Measurements from ENCODE around the gene SFMBT2. TPM values are rescaled to one million over a fixed set of nuclear protein-coding genes. Genes with fewer than 3 reads are reported as not detected.

Gene SFMBT2
- total and polyA plus RNA-seq, 2 of the 13 experiments (the other 11 are each of a cell fraction or from before 2014, with no cell fraction given): 0.01 to 0.02 TPM

DNA sequence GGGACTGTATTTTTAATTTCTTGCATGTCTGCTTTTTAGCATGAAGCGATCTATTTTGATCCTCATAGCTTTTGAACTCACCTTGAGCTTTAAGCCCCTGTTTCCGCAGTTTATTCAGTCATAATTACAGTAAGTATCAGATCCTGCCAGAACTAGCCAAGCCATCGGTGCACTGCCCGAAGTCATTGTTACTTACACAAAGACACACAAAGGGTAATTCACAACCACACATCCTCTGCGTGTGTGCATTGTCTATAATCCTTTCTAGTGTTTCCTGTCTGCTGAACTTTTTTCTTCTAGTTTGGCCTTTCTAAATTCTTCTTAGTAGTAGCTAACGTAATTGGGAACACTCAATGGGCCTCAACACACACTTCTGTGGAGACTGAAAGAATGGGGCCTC is 133.0 kb downstream of the SFMBT2 start (continued):
- TF ChIP-seq ELK4 (CRISPR knock-in tag; IDR thresholded peaks at IDR 0.05; ENCODE audit: borderline replicate concordance) (no peak), PAXIP1 (CRISPR knock-in tag; conservative IDR thresholded peaks at IDR 0.05) (no peak), ZNF350 (CRISPR knock-in tag; IDR thresholded peaks at IDR 0.05; ENCODE audit: borderline replicate concordance, low read depth) (no peak)
- TF ChIP-seq, protein P1, sequence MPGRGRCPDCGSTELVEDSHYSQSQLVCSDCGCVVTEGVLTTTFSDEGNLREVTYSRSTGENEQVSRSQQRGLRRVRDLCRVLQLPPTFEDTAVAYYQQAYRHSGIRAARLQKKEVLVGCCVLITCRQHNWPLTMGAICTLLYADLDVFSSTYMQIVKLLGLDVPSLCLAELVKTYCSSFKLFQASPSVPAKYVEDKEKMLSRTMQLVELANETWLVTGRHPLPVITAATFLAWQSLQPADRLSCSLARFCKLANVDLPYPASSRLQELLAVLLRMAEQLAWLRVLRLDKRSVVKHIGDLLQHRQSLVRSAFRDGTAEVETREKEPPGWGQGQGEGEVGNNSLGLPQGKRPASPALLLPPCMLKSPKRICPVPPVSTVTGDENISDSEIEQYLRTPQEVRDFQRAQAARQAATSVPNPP (CRISPR knock-in tag; IDR thresholded peaks at IDR 0.05): no peak

GRCh38 chr10:7277432-7277831 is 133.4 kb downstream of the SFMBT2 start:
- H3K4me1 ChIP-seq (ENCODE audit: insufficient read depth, low read length): no peaks in the 10 kb centered on the region
- no peak overlapping the region for H2AFZ ChIP-seq (ENCODE audit: low read length)
- DNase-seq (ENCODE audit: low spot score) (no peak), ATAC-seq (no peak), FAIRE-seq (no peak)
- H3K36me3 ChIP-seq (replicated peaks in 1 of 2; ENCODE audit: control insufficient read depth in 1 of 2, insufficient read depth in 2 of 2, low read length in 2 of 2): no peaks in the 10 kb centered on the region
- no peak overlapping the region for H3K9ac ChIP-seq (ENCODE audit: insufficient read depth, low read depth, low read length)
- WGBS (ENCODE audit: low lambda C conversion rate): 0% methylated on average over 2 of the region's 2 CpGs
- H3K79me2 ChIP-seq (ENCODE audit: insufficient read depth, low read length): no peaks in the 10 kb centered on the region
- no peaks in the 10 kb centered on the region; a peak in 1 of 5 replicates for H3K27me3 ChIP-seq (ENCODE audit: control insufficient read depth in 1 of 2, insufficient read depth in 2 of 2, low read length in 2 of 2)
- no peak overlapping the region for H3K4me3 ChIP-seq (replicated peaks in 1 of 3; ENCODE audit: insufficient read depth in 1 of 3, low read depth in 2 of 3, low read length in 3 of 3)
- H4K20me1 ChIP-seq (ENCODE audit: insufficient read depth, low read length): no peaks in the 10 kb centered on the region
- H3K4me2 ChIP-seq (ENCODE audit: low read depth, low read length): no peak overlapping the region
- no peaks in the 10 kb centered on the region for H3K9me3 ChIP-seq (ENCODE audit: low read length)
- POLR2A ChIA-PET: no interaction called here
- H3K27ac ChIP-seq (ENCODE audit: extremely low read length, insufficient read depth, low read length): no peak overlapping the region
- in situ Hi-C loops (cut with HindIII; ENCODE audit: extremely low pct_ligation_motif_present, low pct_unique_long_range_greater_than_20kb) (no loop called here), intact Hi-C loops (cut with micrococcal nuclease; ENCODE audit: unreplicated experiment) (no loop called here)
- no TSS peak for BruUV-seq (replicated peaks)
- CTCF ChIA-PET (ENCODE audit: low intra/inter-chr PET ratio, low total read pairs): no interaction called here
- TF ChIP-seq POLR2AphosphoS5 (IDR thresholded peaks at IDR 0.05; ENCODE audit: low read depth, low read length) (no peak), ZNF484 (CRISPR knock-in tag; IDR thresholded peaks at IDR 0.05; ENCODE audit: borderline replicate concordance, low read depth) (no peak), SAFB2 (CRISPR knock-in tag; IDR thresholded peaks at IDR 0.05; ENCODE audit: borderline replicate concordance, low read depth) (no peak), TBX2 (CRISPR knock-in tag; IDR thresholded peaks at IDR 0.05; ENCODE audit: borderline replicate concordance) (no peak), MEIS1 (CRISPR knock-in tag; IDR thresholded peaks at IDR 0.05; ENCODE audit: borderline replicate concordance) (no peak), MTERF4 (CRISPR knock-in tag; IDR thresholded peaks at IDR 0.05) (no peak), RAD51 (IDR thresholded peaks at IDR 0.05; ENCODE audit: borderline replicate concordance) (no peak), ELF4 (CRISPR knock-in tag; IDR thresholded peaks at IDR 0.05; ENCODE audit: borderline replicate concordance) (no peak), DR1 (CRISPR knock-in tag; IDR thresholded peaks at IDR 0.05) (no peak), PLSCR1 (CRISPR knock-in tag; IDR thresholded peaks at IDR 0.05; ENCODE audit: borderline replicate concordance) (no peak), SOX6 (IDR thresholded peaks at IDR 0.05) (no peak), SOX6 (CRISPR knock-in tag; IDR thresholded peaks at IDR 0.05) (no peak), CBFB (CRISPR knock-in tag; IDR thresholded peaks at IDR 0.05) (no peak)

Measured in HepG2 (cell line).